Measurements from ENCODE around the gene ZBTB47.

ZBTB47 gene

DNA sequence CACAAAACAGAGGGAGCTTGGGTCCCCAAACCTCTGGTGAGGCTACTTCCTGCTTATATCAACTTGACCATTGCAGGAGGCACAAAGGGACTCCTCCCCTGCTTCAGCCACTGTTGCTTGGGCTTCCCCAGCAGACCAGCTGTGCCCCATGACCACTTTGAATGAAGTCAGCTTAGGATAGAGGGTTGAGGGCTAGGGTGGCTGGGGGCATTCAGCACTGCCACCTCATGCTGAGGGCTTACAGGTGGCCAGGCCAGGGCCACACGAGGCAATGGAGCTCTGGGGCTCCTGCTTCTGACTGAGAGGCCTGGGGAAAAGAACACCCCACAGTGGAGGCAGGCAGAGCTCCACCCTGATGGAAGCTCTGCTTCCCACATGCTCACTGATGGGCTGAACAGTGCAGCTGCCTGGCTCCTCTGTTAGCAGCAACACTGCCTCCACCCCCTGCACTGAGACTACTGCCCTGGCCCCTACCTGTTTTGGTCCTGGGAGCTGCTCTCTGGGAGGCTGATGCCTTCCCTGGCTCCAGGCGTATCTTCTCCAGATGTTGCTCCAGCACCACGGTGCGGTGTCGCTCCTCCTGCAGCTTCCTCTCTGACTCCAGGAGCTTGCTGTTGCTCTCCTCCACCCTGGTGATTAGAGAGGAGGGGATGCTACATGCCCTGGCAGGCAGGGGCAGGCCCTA, 59.3 kb downstream of the ZBTB47 start:
- no peak for DNase-seq (ENCODE audit: low spot score)

DNA sequence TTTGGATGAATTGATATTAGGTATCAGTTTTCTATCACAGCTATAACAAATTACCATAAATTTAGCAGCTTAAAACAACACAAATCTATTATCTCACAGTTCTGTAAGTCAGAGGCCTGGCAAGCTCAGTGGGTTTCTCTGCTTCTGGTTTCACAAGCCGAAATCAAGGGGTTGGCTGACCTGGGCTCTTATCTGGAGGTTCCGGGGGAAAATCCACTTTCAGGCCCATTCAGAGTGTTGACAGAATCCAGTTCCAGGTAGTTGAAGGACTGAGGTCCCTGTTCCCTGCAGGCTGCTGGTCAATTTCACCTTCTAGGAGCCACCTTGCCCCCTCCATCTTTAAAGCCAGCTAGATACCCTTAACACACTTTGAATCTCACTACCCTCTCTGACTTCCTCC, 60.2 kb downstream of the ZBTB47 start:
- DNase-seq (ENCODE audit: low spot score), result no peak

DNA sequence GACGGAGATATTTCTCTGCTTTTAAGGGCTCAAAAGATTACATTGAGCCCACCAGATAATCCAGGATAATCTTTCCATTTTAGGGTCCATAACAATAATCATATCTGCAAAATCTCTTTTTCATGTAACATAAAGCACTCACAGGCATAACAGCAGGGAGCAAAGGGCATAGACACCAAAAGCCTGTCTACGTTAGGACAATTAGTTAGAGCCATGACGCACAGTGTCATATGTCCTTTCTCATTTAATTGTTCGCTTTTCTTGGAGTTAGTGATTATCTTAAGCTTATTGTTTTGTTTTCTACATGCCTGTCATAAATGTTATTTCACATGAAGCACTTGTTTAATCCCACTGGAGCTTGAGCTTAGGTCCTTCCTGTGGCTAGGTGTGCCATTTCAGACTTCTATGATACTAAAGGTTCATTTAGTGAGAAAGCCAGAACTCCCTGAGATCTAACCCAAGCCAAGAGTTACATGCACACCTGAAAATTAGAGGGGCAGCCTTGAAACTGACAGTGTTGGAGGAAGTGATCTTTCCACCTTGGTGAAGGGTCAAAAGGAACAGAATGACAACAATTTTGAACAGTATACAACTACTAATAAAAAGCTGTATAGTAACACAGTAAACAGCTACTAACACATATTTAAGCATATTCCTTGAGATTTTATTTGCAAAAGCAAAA, 60.8 kb downstream of the ZBTB47 start:
- DNase-seq (ENCODE audit: low spot score), result no peak

Data from putamen (tissue), 1 donor.